Esophagus muscularis mucosa (tissue), 3 donors: ENCODE data around the gene RBM17.

Source experiments
- POLR2A ChIP-seq: fragments of 450-650 bp; IDR thresholded peaks from one replicate; pipeline ENCODE4 v1.6.1; 2017; ENCODE audit warnings: antibody characterized with exemption, moderate library complexity, mild to moderate bottlenecking, low read depth
- TF ChIP-seq, protein P1 (sequence below), 3 experiments: fragments of 200-600 bp in 2 of 3; fragments of 450-650 bp in 1 of 3; sonication (generic) in 2 of 3; IDR thresholded peaks; one replicate each; pipeline ENCODE4 v1.5.1; 2017 to 2019; ENCODE audit warnings: antibody characterized with exemption in 3 of 3, mild to moderate bottlenecking in 2 of 3, moderate library complexity in 1 of 3

GRCh38 chr10:6068422-6068821 is 20.4 kb upstream of the RBM17 start:
- TF ChIP-seq POLR2A: no peak
- TF ChIP-seq, protein P1, sequence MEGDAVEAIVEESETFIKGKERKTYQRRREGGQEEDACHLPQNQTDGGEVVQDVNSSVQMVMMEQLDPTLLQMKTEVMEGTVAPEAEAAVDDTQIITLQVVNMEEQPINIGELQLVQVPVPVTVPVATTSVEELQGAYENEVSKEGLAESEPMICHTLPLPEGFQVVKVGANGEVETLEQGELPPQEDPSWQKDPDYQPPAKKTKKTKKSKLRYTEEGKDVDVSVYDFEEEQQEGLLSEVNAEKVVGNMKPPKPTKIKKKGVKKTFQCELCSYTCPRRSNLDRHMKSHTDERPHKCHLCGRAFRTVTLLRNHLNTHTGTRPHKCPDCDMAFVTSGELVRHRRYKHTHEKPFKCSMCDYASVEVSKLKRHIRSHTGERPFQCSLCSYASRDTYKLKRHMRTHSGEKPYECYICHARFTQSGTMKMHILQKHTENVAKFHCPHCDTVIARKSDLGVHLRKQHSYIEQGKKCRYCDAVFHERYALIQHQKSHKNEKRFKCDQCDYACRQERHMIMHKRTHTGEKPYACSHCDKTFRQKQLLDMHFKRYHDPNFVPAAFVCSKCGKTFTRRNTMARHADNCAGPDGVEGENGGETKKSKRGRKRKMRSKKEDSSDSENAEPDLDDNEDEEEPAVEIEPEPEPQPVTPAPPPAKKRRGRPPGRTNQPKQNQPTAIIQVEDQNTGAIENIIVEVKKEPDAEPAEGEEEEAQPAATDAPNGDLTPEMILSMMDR (IDR thresholded peaks at IDR 0.05): no peak
